DMS53 treated with DMSO at 0.1 percent for 48 hours (cell line): ENCODE data around the gene PHETA1.

ENCODE experiments used
- DNase-seq: peaks from one replicate; lab custom pipeline; 2025; ENCODE audit not compliant: unreplicated experiment; lab: John Stamatoyannopoulos, UW

PHETA1 gene

DNA sequence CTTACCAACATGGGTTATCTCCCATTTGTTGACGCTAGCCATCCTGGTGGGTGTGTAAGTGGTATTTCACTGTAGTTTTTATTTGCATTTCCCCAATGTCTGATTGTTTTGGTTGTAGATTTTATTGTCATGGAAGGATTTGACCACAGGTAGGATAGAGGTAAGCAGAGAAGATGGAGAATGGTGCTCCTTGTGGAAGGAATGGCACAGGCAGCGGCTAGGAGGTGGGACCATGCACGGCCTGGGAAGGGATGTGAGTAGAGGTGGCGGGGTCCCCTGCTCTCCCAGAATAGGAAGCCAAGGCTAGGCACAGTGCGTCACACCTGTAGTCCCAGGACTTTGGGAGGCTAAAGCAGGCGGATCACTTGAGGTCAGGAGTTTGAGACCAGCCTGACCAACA is 41.4 kb downstream of the PHETA1 start:
- DNase-seq, result no peak

DNA sequence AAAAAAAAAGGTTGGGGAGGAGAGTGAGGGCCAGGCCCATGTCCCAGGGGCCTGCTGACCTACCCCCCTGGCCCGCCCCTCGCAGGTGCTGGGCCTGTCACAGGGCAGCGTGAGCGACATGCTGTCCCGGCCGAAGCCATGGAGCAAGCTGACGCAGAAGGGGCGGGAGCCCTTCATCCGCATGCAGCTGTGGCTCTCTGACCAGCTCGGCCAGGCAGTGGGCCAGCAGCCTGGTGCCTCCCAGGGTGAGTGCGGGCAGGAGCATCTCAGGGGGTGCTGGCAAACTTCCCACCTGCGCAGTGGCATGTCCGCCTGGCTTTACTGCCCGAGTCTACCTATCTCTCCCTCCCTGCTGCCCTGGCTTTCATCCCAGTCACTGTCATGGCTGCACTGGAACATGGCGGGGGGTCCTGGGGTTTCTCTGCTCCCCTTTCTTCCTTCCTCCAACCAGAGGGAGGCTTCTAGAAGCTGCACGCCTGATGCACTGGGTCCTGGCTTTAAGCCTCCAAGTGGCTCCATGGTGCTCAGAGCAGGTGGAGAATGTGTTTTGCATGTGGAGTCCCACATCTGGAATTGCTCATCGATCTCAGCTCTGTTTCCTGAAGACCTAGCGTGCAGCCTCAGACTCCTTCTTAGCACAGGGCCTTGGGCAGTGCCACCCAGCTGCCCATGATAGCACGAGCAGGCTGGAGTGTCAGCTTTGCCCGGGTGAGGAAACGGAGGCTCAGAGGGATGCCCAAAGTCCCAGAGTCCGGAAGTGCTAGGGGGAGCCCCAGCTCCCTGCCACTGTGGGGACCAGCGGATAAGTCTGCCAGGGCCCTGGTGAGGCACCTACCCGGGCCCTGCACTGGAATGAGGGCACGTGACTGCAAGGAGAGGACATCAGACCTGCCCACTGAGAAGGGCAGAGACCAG is 46.3 kb downstream of the PHETA1 start:
- no peak for DNase-seq

DNA sequence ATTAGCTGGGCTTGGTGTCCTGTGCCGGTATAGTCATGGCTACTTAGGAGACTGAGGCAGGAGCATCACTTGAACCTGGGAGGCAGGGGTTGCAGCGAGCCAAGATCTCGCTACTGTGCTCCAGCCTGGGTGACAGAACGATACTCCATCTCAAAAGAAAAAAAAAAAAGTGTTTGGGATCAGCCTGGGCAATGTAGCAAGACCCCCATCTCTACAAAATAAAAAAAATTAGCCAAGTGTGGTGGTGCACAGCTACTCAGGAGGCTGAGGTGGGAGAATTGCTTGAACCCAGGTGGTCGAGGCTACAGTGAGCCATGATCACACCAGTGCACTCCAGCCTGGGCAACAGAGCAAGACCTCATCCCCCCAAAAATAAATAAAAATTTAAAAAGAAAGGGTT is 47.6 kb downstream of the PHETA1 start:
- no peak for DNase-seq

DNA sequence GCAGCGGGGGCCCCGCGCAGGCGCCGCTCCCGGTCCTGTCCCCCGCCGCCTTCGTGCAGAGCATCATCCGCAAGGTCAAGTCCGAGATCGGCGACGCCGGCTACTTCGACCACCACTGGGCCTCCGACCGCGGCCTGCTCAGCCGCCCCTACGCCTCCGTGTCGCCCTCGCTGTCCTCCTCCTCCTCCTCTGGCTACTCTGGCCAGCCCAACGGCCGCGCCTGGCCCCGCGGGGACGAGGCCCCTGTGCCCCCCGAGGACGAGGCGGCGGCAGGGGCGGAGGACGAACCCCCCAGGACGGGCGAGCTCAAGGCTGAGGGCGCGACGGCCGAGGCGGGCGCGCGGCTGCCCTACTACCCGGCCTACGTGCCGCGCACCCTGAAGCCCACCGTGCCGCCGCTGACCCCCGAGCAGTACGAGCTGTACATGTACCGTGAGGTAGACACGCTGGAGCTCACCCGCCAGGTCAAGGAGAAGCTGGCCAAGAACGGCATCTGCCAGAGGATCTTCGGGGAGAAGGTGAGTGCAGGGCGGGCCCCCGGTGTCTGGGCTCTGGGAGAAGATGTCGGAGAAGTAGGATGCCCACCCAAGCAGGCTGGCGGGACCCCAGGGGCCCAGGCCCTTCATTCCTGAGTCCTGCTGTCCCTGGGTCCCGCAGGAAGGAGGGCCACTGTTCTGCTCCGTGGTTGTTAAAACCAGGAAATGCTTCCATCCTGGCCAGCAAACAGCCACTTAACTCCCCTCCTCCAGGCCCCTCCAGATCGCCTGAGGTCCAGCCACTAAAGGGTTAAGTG is 48.4 kb downstream of the PHETA1 start:
- no peak for DNase-seq

DNA sequence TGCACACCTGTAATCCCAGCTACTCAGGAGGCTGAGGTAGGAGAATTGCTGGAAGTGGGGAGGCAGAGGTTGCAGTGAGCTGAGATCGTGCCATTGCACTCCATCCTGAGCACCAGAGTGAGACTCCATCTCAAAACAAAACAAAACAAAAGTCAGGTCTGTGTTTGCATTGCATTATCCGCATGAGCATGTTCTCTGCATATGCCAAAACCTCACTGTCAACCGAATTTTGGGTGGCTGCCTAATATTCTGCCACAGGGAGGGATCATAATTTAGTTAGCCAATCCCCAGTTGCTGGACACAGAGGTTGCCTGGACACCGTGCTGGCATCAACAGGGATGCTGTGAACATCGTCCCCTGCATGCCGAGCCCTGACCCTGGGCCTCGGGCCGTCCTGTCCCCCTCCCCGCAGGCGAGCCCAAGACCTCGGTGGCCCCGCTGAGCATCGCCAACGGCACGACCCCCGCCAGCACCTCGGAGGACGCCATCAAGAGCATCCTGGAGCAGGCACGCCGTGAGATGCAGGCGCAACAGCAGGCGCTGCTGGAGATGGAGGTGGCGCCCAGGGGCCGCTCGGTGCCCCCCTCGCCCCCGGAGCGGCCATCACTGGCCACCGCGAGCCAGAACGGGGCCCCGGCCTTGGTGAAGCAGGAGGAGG is 49.2 kb downstream of the PHETA1 start:
- no peak for DNase-seq

DNA sequence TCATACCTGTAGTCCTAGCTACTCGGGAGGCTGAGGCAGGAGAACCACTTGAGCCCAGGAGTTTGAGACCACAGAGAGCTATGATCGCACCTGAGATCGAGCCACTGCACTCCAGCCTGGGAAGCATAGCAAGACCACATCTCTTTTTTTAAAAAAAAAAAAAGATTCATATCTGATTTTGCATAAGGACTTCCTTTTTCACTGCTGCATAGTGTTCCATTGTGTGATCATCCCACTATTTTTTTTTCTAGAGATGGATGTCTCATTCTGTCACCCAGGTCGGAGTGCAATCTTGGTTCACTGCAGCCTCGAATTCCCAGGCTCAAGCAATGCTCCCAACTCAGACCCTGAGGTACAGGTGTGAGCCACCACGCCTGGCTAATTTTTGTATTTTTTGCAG is 50.4 kb downstream of the PHETA1 start:
- DNase-seq, result no peak

DNA sequence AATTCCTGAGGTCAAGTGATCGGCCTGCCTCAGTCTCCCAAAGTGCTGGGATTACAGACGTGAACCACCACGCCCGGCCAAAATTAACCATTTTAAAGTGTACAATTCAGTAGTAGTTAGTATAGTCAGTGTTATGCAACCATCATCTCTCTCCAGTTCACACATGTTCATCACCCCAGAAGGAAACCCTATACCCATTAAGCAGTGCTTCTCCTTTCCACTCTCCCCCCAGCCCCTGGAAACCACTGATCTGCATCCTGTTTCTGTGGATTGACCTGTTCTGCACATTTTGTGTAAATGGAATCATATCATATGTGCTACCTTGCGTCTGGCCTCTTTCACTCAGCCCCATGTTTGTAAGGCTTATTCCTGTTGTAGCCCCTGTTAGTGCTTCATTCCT is 52.2 kb downstream of the PHETA1 start:
- no peak for DNase-seq

DNA sequence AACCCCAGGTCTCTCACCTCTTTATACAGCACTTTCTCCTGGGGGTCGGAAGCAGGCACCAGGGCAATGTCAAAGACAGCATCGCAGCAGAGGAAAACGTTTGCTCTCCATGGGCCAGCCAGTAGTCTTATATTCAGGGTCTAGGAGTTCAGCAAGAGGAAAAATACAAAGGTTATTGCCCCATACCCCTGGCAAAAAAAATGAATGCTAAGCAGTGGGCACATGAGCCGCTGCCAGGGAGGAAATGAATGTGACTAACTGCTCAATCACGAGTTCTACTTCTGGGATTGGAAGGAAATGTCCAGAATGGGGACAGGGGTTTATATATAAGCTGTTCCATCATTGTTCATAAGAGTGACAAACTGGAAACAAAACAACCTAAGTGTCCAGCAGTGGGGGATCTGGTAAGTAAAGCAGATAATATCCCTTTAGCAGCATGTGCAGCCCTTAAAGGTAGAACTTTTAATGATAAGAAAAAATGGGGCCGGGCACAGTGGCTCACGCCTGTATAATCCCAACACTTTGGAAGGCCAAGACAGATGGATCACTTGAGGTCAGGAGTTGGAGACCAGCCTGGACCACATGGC is 53.8 kb downstream of the PHETA1 start:
- DNase-seq, result no peak

DNA sequence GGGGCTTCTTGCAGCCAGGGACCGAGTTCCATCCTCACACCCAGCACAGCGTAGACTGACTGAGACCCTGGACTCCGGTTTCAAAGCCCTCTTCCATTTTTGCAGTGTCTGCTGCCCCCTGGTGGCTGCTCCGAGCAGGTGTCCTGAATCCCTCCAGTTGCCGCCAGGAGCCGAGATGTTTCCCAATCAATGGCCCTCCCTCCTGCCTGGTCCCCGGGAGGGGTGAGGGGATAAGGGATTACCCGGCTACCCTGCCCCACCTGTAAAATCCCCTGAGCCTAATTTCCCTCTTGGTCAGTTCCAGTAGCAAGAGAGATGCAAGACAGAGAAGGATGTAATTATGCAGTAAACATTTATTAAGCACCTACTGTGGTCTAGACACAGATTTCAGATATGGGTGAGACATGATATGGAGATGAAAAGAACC is 55.0 kb downstream of the PHETA1 start:
- DNase-seq, result peak; percentile 8

DNA sequence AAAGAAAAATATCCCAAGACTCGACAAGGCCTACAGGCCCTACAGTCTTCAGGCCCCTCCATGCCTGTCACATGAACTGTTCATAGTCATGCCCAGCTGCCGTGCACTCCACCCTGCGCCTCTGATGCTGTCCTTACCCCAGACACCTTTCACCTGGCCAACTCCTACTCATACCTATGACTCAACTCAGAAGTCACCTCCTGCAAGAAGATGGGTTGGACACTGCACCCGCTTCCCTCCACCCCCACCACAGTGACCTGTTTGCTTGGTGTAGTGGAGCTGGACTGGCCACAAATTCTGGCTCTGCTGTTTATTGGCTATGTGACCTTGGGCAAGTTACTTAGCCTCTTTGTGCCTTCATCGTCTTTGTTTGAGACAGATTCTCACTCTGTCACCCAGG is 56.2 kb downstream of the PHETA1 start:
- DNase-seq, result no peak

DNA sequence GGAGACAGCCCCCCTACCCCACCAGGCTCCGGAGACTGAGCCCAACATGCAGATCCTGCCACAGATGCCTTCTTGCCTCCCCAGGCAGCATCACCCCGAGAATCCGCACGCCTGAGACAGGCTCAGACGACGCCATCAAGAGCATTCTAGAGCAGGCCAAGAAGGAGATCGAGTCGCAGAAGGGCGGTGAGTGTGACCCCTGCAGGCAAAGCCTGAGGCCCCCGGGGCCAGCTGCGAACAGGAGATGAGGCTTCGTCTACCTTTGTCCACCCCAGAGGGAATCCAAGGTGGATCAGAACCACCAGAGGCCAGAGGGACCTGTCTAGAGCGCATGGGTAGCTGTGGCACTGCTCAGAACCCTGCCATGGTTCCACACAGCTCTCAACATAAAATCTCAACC is 56.9 kb downstream of the PHETA1 start:
- DNase-seq, result no peak

DNA sequence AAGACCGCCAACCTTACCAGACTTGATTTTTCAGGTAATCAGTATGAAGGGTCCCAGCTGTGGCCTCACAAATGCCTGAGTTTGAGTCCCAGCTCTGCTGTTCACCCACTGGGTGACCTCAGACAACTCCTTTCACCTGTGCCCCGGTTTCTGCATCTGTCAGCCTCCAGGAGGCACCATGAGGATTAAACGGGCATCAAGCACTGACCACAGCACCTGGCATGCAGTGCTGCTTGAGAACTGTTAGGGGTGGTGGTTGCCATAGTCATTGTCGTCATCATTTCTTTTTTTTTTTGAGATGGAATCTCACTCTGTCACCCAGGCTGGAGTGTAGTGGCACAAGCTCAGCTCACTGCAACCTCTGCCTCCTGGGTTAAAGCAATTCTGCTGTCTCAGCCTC is 57.9 kb downstream of the PHETA1 start:
- DNase-seq, result no peak
